ENCODE measurements around the gene FAM124B. TPM values are rescaled to one million over a fixed set of nuclear protein-coding genes. Genes with fewer than 3 reads are reported as not detected.

The FAM124B gene
- total RNA-seq, 2 experiments from 2014 or later: not detected

GRCh38 chr2:224436634-224437033, 34.7 kb upstream of the FAM124B start:
- no peak overlapping the region for H3K4me3 ChIP-seq (ENCODE audit: low read depth, low read length, poor library complexity, severe bottlenecking)
- no peaks in the 10 kb centered on the region for H3K4me1 ChIP-seq (ENCODE audit: insufficient read depth, low read length, poor library complexity, severe bottlenecking)
- no peaks in the 10 kb centered on the region for H4K20me1 ChIP-seq (ENCODE audit: insufficient read depth, low read length)
- BruUV-seq (replicated peaks): no TSS peak
- CTCF ChIA-PET (ENCODE audit: unreplicated experiment): no interaction called here
- no peak overlapping the region for H3K4me2 ChIP-seq (ENCODE audit: low read length)
- no peak overlapping the region for H3K27ac ChIP-seq (ENCODE audit: low read depth, low read length, poor library complexity, severe bottlenecking)
- no peaks in the 10 kb centered on the region for H3K79me2 ChIP-seq (ENCODE audit: insufficient read depth, low read depth, low read length)
- H2AFZ ChIP-seq (ENCODE audit: low read length): no peak overlapping the region
- H3K9me2 ChIP-seq (ENCODE audit: insufficient read depth, low read length): no peaks in the 10 kb centered on the region
- H3K9me3 ChIP-seq (ENCODE audit: low read length): no peaks in the 10 kb centered on the region
- no peak for TF ChIP-seq CTCF (conservative IDR thresholded peaks at IDR 0.05; ENCODE audit: low read length)
- intact Hi-C loops (cut with micrococcal nuclease; ENCODE audit: unreplicated experiment): no loop called here
- H3K36me3 ChIP-seq (ENCODE audit: insufficient read depth, low read length): no peaks in the 10 kb centered on the region
- POLR2A ChIA-PET: no interaction called here
- DNase-seq (ENCODE audit: low spot score): no peak

GRCh38 chr2:224434618-224435017, 32.7 kb upstream of the FAM124B start:
- CTCF ChIA-PET (ENCODE audit: unreplicated experiment): no interaction called here
- Histone ChIP-seq H3K9me3 (ENCODE audit: low read length) (no peaks in the 10 kb centered on the region), H3K27ac (ENCODE audit: low read depth, low read length, poor library complexity, severe bottlenecking) (no peak overlapping the region), H3K36me3 (ENCODE audit: insufficient read depth, low read length) (no peaks in the 10 kb centered on the region), H4K20me1 (ENCODE audit: insufficient read depth, low read length) (no peaks in the 10 kb centered on the region), H3K4me1 (ENCODE audit: insufficient read depth, low read length, poor library complexity, severe bottlenecking) (no peaks in the 10 kb centered on the region), H3K9me2 (ENCODE audit: insufficient read depth, low read length) (no peaks in the 10 kb centered on the region), H3K4me2 (ENCODE audit: low read length) (0 out of 2 replicates have a peak overlapping the region, but pooled peaks have one; percentile 20), H3K79me2 (ENCODE audit: insufficient read depth, low read depth, low read length) (no peaks in the 10 kb centered on the region), H3K4me3 (ENCODE audit: low read depth, low read length, poor library complexity, severe bottlenecking) (no peak overlapping the region), H2AFZ (ENCODE audit: low read length) (no peak overlapping the region; the same call in 1 of the 2 replicates)
- no TSS peak for BruUV-seq (replicated peaks)
- intact Hi-C loops (cut with micrococcal nuclease; ENCODE audit: unreplicated experiment): no loop called here
- no peak for DNase-seq (ENCODE audit: low spot score)
- POLR2A ChIA-PET: interaction anchor here (0.7 to 1.5 kb wide), 3 partner anchors 19 to 300 kb away, joined by 3 read pairs; no protein-coding TSS in a partner anchor
- TF ChIP-seq CTCF (conservative IDR thresholded peaks at IDR 0.05; ENCODE audit: low read length) (no peak), EZH2phosphoT487 (IDR thresholded peaks at IDR 0.05; ENCODE audit: borderline replicate concordance, low read depth, low read length) (no peak)

GRCh38 chr2:224433442-224433841, 31.5 kb upstream of the FAM124B start:
- intact Hi-C loops (cut with micrococcal nuclease; ENCODE audit: unreplicated experiment): no loop called here
- POLR2A ChIA-PET: no interaction called here
- Histone ChIP-seq H3K4me1 (ENCODE audit: insufficient read depth, low read length, poor library complexity, severe bottlenecking) (no peaks in the 10 kb centered on the region), H3K4me2 (ENCODE audit: low read length) (no peak overlapping the region), H3K9me2 (ENCODE audit: insufficient read depth, low read length) (no peaks in the 10 kb centered on the region), H3K36me3 (ENCODE audit: insufficient read depth, low read length) (no peaks in the 10 kb centered on the region), H3K4me3 (ENCODE audit: low read depth, low read length, poor library complexity, severe bottlenecking) (no peak overlapping the region), H4K20me1 (ENCODE audit: insufficient read depth, low read length) (no peaks in the 10 kb centered on the region), H3K27ac (ENCODE audit: low read depth, low read length, poor library complexity, severe bottlenecking) (no peak overlapping the region), H3K9me3 (ENCODE audit: low read length) (no peaks in the 10 kb centered on the region), H3K79me2 (ENCODE audit: insufficient read depth, low read depth, low read length) (no peaks in the 10 kb centered on the region), H2AFZ (ENCODE audit: low read length) (no peak overlapping the region)
- TF ChIP-seq CTCF (conservative IDR thresholded peaks at IDR 0.05; ENCODE audit: low read length): no peak
- TF ChIP-seq EZH2phosphoT487 (IDR thresholded peaks at IDR 0.05; ENCODE audit: borderline replicate concordance, low read depth, low read length): no peak
- DNase-seq (ENCODE audit: low spot score): no peak
- CTCF ChIA-PET (ENCODE audit: unreplicated experiment): no interaction called here
- BruUV-seq (replicated peaks): no TSS peak

Measured in OCI-LY7 (cell line).